ENCODE data around the gene AFAP1L2.
A peak's percentile ranks its signal among the peaks of the same experiment; 100 is the strongest.

Gene AFAP1L2

DNA sequence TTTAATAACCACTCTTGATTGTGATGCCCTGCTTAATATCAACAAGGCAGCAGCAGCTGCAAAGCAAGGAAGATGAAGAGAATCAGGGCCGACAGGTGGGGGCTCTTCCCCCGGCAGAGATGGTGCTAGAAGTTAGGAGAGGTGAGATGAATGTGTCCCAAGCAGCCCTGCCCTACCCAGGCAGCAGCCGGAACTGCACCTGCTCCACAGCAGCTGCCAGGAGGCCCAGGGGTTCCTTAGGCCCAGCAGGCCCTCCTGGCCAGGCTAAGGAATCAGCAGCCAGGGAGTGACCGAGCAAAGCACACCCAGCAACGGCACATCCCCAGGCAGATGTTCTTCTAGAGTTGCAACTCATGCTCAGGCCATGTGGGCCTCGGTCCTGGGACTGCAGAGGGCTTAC, 17.9 kb downstream of the AFAP1L2 start:
- DNase-seq = peak; percentile 61

- DNase-seq = peak; percentile 51
Observed at GRCh38 chr10:114385557-114385956, 18.7 kb downstream of the AFAP1L2 start.

GRCh38 chr10:114384601-114385000, 19.7 kb downstream of the AFAP1L2 start:
- DNase-seq = no peak

DNA sequence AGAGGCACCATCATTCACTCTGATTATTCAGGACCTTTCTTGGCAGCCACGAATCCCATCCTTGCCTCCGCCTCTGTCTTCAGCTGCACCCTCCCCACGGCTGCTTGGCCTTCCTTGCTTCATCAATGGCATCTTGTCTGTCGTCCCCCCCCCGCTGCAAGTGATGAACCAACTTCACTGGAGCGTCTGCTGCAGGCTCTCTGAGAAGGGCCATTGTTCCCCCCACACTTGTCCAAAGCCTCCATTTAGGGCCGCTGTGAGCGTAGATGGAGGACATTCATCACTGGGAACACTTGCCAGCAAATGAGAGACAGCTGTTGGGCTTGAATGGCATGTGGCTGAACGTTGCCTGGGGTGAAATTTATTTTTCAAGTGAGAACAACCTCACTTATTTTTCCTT, 20.1 kb downstream of the AFAP1L2 start:
- DNase-seq = no peak

GRCh38 chr10:114380797-114381196, 23.5 kb downstream of the AFAP1L2 start:
- no peak for DNase-seq

DNA sequence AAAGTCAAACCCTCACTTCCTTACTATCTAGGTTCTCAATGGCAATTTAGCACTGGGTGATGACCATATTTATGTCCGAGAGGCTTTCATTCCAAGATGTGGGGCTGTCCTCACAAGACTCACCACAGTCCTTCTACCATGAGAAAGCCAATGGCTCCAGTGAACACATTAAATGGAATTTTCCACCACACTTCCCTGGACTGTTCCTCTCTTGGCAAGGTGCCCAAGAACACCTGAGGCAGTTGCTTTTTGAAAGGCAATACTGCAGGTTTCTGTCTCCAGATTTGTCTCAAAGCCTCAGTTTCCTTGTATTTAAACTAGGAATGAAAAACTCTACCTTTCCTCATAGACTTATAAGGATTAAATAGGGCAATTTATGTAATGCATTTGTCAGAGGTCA, 24.2 kb downstream of the AFAP1L2 start:
- no peak for DNase-seq

DNA sequence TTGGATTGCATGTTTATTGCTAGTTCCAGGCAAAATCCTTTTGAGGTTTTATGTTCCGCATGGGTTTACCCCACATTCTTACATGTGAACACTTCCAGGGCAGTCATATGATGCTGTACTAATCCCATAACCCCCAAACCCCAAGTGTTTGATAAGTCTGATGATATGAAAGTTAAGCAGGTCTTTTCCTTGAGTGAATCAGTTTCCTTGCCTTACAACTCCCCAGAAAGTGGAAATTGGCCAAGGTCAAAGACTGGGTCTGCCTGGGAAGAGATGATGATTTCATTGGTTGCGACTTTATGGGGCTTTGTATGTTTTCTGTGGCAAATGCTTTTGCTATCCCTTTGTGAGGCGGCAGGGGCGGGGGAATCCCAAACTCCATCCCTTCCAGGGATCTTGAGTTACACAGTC, 24.7 kb downstream of the AFAP1L2 start:
- DNase-seq = no peak

DNA sequence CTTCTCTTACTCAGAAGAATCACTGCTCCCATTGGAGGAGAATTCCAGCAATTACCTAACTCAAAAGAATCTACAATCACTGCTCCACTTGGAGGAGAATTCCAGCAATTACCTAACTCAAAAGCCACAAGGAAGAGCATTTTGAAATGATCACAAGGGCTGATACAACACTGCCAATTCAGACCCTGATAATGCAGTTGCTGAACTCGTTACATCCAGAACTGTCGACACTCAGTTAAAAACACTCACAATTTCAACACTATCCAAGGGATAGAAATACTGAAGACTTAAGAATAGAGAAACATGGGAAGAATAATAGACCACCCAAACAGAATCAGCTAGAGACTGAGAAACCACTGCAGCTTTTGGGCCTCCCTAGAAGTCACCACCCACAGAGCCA, 27.8 kb downstream of the AFAP1L2 start:
- no peak for DNase-seq

DNA sequence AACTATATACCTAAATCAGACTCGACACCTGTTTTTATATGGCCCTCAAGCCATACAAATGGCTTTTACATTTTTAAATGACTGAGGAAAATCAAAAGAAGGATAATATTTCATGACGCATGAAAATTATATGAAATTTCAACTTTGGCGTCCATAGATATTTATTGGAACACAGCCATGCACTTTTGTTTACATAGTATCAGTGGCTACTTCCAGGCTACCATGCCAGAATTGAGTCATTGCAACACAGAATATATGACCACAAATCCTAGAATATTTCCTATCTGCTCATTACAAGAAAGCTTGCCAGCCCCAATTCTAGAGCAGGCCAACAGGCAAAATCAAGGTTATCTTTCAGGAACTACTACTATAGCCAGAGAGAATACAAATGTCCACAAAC, 29.3 kb downstream of the AFAP1L2 start:
- DNase-seq = no peak

DNA sequence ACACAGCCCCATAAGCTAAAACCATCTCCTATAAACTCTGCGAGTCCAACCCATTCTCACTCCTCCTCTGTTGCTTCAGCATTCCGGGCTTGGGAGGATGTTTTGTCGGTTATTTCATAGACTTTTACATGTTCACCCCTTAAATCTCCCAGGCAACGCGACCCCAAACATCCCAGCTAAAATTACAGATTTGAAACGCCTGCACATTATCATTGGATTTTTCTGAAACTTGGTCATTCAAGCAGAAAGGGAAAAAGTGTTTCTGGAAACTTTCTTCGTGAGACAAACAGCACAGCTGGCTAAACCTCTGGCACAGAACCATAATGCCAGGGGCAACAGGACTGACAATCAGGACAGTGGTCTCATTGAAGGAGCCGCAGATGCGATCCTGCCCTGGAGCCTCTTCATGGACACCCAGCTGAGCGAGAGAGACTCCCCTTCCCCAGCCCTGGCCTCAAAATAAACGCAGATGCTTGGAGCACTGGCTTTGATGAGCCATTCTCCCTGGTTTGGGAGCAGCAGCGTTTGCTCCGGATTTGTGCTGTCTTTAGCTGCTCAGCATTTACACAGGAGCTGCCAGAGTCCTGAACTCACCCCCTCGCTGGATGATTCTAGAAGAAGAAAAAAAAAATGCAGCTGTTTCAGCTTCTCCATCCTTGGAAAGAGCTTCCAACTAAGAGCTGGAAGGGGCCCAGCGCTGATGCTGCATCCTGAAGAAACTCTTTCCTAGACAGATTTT, 30.1 kb downstream of the AFAP1L2 start:
- no peak for DNase-seq

- no peak for DNase-seq
Observed at GRCh38 chr10:114373631-114374030, 30.7 kb downstream of the AFAP1L2 start.

GRCh38 chr10:114372995-114373394, 31.3 kb downstream of the AFAP1L2 start:
- no peak for DNase-seq

GRCh38 chr10:114372179-114372578, 32.1 kb downstream of the AFAP1L2 start:
- no peak for DNase-seq

DNA sequence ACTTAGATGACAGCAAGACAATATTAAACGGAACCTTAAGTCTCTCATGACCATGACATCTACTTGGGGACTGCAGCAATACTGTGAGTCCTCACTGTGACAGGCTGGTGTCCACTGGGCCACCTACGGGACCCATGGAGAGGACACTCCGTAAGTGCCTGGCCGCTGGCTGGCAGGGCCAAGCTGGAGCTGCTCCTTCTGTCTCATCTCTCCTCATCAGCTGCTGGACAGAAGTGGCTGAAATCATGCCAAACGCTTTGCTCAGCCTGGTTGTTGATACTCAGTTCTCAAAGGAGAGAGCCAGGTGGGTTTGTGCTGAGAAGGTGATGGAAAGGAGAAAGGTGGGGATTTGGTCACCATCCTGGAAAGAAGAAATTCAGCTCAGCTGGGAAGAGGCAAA, 33.3 kb downstream of the AFAP1L2 start:
- DNase-seq = no peak

- DNase-seq = no peak
Observed at GRCh38 chr10:114370199-114370598, 34.1 kb downstream of the AFAP1L2 start.

GRCh38 chr10:114368057-114368391, 36.3 kb downstream of the AFAP1L2 start:
- DNase-seq = no peak

GRCh38 chr10:114367351-114368056, 36.8 kb downstream of the AFAP1L2 start:
- DNase-seq = peak; percentile 91

- DNase-seq = no peak
Observed at GRCh38 chr10:114364726-114365125, 39.6 kb downstream of the AFAP1L2 start.

DNA sequence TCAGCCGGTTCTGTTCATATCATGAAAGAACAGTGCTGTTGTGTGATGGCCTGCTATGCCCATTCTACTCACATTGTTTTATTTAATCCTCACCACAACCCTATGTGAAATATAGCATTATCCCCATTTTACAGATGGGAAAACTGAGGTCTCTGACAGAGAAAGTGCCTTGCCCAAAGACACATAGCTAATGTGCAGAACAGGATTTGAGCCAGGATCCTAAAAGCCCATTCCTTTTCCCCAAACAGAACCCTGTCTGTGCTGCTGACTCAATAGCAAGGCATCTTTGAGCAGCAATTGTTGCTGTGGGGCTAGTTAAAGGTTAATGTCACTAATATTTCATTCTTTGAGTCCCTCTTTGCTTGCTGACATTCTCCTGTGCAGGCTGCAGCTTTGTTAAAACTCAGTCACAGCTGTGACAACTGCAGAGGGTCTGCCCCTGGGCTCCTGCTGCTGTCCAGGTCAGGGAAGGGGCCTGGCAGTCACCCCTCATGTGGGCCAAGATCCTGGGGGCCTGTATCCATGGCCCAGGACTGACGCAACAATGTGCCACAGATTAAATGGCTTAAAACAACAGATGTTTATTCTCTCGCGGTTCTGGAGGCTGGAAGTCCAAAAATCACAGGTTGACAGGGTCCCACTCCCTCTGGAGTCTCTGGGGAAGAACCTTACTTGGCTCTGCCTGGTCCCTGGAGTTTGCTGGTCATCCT, 40.4 kb downstream of the AFAP1L2 start:
- DNase-seq = no peak

DNA sequence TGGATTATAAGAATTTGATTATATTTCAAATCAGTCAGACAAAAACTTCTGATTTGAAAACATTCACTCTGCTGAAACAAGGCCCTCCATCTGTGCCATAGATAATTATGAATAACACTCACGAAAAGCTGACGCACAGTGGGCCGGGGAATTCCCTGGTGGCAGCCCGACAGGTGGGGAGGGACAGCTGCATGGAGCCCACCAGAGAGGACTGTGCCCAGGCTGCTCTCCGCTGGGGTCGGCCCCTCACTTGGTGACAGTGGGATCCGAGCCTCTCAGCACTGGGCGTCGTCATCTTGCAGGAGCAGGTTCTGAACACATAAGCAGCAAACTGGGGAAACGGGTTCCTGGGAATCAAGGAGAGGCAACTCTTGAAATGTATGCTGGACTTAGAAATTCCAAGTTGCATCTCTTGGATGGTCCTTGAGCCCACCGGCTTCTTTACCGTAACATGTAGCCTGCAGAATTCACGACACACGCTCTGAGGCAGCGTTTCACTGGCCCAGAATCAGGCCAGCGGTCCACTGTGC, 41.4 kb downstream of the AFAP1L2 start:
- DNase-seq = no peak

GRCh38 chr10:114359953-114360345, 44.4 kb downstream of the AFAP1L2 start:
- DNase-seq = peak; percentile 7

- DNase-seq = no peak
Observed at GRCh38 chr10:114359041-114359952, 45.0 kb downstream of the AFAP1L2 start.

DNA sequence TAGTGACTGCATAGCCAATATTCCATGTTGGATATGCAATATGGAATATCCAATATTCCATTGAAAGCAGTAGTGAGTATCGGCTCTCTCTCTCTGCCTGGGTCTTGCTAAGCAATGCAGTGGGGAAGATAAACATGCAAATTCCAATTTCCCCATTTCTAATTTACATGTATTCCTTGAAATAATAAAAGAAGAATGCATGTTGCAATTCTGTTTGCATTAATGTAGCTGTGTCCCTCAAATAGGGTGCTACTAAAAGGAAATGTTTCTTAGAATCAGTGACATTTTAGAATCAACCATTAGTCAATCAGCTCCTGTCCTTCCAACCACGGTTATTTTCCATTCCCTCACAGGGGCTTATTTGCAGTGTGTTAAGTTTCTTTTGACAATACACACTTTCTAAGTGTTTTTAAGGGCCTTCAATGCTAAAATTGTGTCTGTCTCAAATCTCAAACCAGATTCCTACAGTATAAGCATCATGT, 46.7 kb downstream of the AFAP1L2 start:
- no peak for DNase-seq
